Cerebellar cortex (tissue), 1 donor: ENCODE measurements around the gene ZFR2.
"Not testable (repeated sequence)": the region's sequence is repeated elsewhere in the genome, so short reads cannot be mapped to it uniquely, and the experiment has no call there.

Source experiments
- DNase-seq: peaks from one replicate; pipeline ENCODE4 v3.0.0-alpha.2; 2015; ENCODE audit warnings: low spot score

The ZFR2 gene

DNA sequence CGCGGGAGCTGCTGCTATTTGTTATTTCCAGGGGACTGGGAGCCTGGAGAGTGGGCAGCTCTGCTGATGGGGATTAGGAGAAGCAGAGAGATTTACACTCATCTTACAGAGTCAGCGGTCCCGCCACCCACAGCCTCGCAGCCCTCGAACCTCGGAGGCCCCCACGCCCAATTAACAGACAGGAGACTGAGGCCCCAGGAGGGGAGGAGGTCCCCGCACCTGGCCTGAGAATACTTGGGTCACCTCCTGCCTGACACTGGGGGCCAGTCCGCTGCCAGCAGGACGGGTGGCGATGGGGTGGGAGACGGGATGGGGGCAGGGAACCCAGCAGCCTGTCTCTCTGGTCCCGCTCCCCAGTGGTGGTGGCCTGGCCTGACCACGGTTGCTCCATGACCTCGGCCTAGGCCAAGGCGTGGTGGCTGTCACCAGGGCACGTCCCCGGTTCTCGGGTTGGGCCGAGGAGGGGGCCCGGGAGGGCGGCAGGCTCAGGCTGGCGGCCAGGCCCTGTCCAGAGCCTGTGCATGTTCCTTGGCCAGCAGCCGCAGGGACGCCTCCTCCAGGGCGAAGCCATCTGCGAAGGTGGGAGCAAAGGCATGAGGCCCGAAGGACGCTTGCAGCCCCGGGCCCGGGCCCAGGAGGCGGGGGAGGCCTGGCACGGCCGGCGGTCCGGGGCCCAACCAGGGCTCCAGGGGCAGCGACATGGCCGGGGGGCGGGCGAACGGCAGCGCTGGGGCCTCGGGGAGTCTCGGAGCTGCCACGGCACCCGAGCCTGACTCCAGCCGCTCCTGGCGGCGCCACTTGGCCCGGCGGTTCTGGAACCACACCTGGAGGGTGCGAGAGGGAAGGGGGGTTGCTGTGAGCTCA is 98.5 kb downstream of the ZFR2 start:
- peak; percentile 20 for DNase-seq

DNA sequence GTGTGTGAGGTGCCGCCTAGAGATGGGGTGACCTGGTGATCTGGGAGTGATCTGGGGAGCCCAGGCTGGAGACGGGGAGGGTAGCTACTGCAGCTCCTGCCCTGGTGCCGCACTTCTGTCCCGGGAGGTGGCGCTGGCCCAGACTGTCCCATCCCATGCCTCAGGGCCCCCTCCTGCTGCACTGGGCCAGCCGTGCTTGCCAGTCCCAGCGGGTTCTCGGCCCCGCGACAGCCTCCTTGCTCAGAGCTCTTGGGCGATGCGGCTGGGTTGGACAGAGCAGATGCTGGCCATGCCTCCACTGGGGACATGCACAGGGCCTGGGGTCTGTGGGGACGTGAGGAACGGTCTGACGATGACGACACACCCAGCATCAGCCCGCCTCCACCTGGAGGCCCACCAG is 99.3 kb downstream of the ZFR2 start:
- DNase-seq = no peak

DNA sequence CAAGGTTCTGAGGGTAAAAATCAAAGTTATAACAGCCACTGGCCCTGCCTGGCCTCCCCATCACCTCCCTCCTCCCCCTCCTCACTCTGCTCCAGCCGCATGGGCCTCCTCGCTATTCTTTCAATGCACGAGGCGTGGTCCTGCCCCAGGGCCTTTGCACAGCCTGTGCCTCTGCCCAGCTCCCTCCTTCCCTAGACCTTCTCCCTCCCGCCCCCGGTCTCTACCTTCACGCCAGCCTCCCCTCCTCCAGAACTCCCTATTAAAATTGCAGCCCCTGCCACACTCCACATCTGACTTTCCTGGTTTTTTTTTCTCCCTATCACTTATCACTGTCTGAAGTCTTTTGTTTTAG is 100.1 kb downstream of the ZFR2 start:
- DNase-seq = no peak

DNA sequence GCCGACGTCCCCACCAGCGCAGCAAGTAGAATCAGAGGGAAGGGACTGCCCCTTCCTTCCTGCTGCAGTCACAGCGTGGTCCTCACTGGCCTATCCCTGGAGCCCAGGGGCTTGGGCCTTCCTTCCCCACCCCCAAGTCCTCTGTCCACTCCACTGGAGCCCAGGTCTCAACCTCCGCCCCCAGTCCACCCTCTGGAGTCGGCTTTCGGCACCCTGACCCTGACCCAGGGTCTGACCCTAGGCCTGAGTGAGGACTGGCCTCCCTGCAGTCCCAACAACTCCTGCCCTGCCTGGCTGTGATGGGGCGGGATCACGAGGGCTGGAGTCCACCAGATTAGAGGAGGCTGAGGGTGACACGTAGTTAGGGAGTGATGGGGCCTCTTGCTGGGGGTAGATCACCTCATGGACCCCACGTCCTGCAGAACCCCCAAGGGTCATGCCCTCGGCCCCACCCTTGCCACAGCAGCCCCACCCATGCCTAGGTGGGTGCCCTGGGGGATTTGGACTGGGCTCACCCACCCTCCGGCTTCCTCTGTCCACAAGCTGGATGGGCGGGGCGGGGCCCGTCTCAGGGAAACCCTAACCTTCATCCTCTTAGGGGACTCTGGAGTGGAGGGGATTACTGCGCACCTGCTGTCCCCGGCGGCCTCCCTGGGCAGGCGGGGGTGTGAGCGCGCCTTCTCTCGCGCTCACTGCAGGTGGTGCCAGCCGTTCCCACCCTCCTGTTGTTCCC is 100.7 kb downstream of the ZFR2 start:
- DNase-seq = no peak

DNA sequence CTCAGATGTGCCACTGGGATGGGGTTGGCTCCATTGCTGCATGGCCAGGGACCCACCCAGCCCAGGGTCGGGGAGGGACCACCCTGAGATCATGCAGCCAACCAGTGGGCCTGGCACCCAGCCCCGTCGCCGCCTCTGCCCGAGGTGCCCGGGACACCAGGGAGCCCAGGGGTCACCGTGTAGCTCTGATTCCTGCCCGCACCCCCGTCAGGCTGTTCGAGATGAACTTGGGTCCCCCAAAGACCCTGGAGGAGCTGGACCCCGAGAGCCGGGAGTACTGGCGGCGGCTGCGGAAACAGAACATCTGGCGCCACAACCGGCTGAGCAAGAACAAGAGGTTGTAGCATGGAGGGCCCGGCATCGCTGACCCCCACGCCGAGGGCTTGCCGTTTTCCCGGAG is 101.8 kb downstream of the ZFR2 start:
- DNase-seq = no peak

DNA sequence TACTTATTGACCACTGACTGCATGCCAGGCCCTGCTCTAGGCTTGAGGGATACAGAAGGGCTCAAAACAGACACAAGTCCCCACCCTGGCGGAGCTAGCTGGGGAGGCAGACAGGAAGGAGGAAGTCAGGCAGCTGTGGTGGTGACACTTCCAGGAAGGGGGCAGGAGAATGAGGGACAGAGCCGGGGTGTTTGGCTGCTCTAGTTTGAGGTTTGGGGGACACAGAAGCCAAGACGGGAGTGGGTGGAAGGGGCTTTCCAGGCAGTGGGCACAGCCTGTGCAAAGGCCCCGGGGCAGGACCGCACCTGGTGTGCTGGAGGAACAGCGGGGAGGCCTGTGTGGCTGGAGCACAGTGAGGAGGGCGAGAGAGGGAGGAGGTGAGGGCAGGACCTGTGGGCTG is 102.3 kb downstream of the ZFR2 start:
- no peak for DNase-seq

DNA sequence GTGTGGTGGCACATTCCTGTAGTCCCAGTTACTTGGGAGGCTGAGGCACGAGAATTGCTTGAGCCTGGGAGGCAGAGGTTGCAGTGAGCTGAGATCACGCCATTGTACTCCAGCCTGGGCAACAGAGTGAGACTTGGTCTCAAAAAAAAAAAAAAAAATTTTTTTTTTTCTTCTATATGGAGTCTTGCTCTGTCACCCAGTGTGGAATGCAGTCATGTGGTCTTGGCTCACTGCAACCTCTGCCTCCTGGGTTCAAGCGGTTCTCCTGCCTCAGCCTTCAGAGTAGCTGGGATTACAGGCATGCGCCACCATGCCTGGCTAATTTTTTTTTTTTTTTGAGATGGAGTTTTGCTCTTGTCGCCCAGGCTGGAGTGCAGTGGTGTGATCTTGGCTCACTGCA is 103.1 kb downstream of the ZFR2 start:
- DNase-seq = not testable (repeated sequence)

DNA sequence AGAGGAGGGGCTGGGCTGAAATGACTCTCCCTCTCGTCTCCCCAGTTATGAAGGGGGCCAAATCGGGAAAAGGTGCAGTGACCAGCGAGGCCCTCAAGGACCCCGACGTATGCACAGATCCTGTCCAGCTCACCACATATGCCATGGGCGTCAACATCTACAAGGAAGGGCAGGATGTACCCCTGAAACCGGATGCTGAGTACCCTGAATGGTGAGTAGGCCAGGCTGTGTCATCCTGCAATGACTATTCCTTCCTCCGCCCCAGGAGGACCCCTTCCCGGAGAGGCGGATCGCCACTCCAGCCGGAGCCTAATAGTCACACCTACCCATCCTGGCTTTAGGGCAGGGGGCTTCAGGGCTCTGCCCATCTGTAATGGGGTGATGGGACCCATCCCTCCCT is 103.7 kb downstream of the ZFR2 start:
- DNase-seq = no peak

DNA sequence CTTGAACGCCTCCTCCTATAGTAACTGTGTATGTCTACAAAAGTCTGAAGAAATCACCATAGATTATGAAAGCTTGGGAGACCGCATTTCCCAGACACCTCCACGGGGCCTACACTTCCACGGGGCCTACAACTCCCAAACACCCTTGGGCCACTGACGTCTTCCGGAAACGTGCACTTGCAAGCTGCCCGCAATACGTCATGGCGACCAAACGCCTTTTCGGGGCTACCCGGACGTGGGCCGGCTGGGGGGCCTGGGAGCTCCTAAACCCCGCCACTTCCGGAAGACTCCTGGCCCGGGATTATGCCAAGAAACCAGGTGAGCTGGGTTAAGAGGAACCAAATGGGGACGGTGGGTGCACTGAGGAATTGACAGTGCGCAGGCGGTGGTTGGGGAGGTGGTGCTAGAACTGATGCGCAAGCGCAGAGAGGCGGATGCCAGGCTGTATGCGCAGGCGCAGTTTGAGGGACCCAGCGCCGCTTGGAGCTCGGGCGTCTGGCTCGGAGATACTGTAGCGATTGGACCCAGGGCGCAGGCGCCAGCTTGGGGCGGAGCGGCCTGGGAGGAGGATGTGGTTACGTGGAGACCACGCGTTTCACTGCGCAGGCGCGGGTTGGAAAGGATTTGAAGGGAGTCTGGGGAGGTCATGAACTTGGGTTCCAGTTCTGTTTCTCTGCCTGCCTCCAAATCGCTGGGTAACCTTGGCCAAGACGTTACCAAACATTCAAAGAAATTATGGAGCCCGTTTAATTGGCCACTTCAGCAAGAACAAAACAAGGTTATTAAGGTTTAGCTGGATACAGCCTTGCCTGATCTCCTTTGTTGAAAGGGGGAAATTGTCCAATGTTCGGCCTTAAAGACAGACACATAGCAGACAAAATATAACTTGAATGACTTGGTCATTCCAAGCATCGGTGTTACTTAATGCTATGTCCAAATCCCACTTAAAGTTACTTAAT is 106.1 kb downstream of the ZFR2 start, which contains the start of gene MRPL54:
MRPL54 (plus strand) TSS at position 182 of the 959 bp plus-strand sequence; CDS start at position 201, 19 bp downstream.
- DNase-seq = peak; percentile 99

DNA sequence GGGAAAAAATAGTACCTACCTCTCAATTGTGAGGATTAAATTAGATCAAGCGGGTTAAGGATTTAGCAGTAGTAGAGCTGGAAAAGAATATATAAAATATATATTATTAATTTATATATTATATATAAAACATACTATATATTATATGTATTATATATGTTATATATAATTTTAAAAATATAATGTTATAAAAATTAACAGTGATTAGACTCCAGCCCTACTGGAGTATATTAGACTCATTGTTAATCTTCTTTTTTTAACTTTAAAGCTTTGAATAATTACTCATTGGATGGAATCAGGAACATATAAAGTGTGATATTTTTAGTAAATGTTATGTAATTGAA is 106.7 kb downstream of the ZFR2 start:
- no peak for DNase-seq

DNA sequence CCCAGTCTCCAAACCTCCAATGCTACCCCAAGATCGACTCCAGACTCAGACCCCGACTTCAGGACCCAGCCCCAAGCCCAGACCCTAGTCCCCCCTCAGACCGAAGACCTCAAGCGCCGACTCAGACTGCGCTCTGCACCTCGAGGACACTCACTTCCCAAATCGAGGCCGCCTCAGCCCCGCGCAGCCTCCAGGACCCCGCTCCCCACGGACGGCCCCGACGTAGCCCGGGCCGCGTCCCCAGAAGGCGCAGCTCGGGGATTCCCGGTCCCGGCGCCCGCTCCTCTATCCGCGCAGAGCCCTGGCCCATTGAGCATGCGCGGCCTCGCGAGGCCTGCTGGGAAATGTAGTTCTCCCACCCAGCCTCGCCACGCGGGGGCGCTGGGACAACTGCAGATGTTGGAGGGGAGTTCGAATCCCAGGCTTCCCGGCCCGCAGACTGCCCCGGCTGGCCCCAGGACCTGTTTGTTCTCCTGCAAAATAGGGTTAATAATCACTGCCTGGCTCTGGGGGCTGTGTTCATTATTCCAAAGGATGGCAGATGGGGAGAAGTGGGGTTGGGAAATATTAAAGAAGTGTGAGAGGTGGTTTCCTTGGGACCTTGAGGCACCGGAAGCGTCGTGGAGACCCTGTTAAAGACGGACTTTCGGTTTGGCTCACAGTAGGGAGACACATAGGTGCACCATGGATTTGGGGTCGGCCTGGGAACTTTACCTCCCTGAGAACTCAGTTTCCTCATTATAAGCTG is 107.3 kb downstream of the ZFR2 start, which contains the start of gene APBA3:
APBA3 (minus strand) TSS at position 311 of the 748 bp plus-strand sequence. CDS start 1,428 bp downstream, outside the sequence.
- peak; percentile 88 for DNase-seq

DNA sequence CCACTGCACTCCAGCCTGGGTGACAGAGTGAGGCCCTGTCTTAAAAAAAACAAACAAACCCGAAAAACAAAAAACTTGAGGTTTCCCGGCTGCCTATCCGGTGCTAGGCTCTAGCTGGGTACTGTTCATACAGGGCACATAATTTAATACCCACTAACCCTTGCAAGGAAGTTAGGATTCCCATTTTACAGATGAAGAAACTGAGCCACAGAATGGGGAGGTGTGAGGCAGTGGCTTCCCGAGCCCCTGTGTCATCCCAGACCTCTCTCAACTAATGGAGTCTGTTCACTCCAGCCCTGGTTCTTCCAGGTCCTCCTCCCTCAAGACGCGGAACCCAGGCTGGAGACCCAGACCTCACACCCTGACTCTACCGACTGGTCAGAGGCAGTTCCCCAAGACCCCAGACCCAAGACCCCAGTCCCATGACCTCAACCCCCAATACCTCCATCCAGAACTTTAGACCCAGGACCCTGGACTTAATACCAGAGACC is 107.9 kb downstream of the ZFR2 start:
- DNase-seq = no peak

DNA sequence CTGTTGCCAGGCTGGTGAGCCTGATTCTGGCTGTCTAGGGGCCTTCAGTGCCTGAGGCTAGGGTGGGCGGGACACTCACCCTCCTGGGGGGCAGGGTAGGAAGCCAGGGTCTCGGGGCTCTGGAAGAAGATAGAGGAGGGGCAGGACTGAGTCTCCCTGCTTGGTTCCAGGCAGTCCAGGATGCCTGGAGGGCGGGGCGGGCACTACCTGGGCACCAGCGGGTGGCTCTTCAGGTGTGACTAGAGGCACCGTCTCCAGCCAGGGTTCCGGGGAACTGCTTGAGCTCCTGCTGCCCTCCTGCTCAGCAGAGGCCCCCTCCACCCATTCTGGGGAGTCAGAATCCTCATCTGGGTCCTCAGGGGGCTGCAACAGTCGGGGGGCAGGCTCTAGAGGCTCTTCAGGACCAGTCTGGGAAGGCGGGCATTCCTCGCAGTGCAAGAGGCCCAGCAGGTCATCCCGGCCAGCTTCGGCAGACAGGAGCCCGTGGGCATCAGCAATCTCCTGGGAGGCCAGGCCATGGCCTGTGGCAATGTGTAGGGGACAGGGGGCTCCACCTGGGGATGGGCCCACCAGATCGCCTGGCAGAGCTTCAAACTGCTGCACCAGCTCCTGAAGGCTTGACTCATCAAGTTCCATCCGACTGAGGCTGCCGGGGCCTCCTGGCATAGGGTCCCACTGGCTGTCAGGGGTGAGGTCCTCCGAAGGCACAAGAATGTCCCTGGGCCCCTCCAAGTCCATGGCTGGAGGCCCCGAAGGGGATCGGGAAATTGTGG is 109.2 kb downstream of the ZFR2 start:
- no peak for DNase-seq

DNA sequence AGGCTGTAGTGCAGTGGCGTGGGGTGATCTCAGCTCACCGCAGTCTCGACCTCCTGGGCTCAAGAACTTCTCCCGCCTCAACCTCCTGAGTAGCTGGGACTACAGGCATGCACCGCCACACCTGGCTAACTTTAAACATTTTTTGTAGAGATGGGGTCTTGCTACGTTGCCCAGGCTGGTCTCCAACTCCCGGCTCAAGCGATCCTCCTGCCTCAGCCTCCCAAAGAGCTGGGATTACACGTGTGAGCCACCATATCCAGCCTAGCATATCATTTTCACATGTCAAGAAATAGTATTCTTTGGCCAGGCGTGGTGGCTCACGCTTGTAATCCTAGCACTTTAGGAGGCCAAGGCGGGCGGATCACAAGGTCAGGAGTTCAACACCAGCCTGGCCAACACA is 110.5 kb downstream of the ZFR2 start:
- not testable (repeated sequence) for DNase-seq

DNA sequence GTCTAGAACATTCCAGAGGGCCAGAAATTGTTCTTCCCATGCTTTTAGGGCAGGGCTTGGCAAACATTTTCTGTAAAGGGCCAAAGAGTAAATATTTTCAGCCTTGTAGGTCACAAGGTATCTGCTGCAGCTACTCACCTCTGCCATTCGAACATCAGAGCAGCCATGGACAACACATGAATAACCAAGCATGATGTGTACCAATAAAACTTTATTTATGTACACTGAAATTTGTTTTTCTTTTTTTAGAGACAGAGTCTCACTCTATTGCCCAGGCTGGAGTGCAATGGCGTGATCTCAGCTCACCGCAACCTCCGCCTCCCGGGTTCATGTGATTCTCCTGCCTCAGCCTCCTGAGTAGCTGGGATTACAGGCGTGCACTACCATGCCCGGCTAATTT is 111.1 kb downstream of the ZFR2 start:
- not testable (repeated sequence) for DNase-seq
